RWPE2 (cell line): ENCODE results near the gene CYBB.

Experiments
- ATAC-seq: fragments of 200-7000 bp; cut with Tn5 transposase; 3 replicates; pipeline ENCODE4 v1.9.1; 2021; ENCODE audit warnings: low read depth
- DNase-seq: peaks from one replicate; pipeline ENCODE4 v3.0.0-alpha.2; 2020; ENCODE audit warnings: low spot score
- H3K27ac ChIP-seq: fragments of 450-650 bp; 2 replicates; pipeline ENCODE4 v1.5.1; 2017; ENCODE audit warnings: mild to moderate bottlenecking; ENCODE audit not compliant: poor library complexity, severe bottlenecking
- H3K27me3 ChIP-seq: fragments of 250-450 bp; sonication (Bioruptor Pico); 2 replicates; pipeline ENCODE4 v1.5.1; 2021; ENCODE audit warnings: mild to moderate bottlenecking, moderate library complexity; ENCODE audit not compliant: insufficient read depth, poor library complexity, severe bottlenecking
- H3K36me3 ChIP-seq: fragments of 250-450 bp; sonication (Bioruptor Pico); 2 replicates; pipeline ENCODE4 v1.5.1; 2020; ENCODE audit warnings: low read depth, mild to moderate bottlenecking, moderate library complexity
- H3K4me1 ChIP-seq: fragments of 250-450 bp; sonication (Bioruptor Pico); 2 replicates; pipeline ENCODE4 v1.5.1; 2021; ENCODE audit warnings: mild to moderate bottlenecking, moderate library complexity; ENCODE audit not compliant: insufficient read depth, poor library complexity, severe bottlenecking
- H3K4me3 ChIP-seq: fragments of 250-450 bp; sonication (Bioruptor Pico); 2 replicates; pipeline ENCODE4 v1.5.1; 2021; ENCODE audit warnings: mild to moderate bottlenecking, moderate library complexity; ENCODE audit not compliant: severe bottlenecking
- H3K9me3 ChIP-seq: fragments of 250-450 bp; sonication (Bioruptor Pico); 2 replicates; pipeline ENCODE4 v1.5.1; 2021; ENCODE audit warnings: mild to moderate bottlenecking, moderate library complexity; ENCODE audit not compliant: severe bottlenecking
- CTCF ChIP-seq: fragments of 450-650 bp; IDR thresholded peaks from one replicate; pipeline ENCODE4 v1.5.1; 2017; ENCODE audit warnings: mild to moderate bottlenecking, moderate library complexity; ENCODE audit not compliant: poor library complexity, severe bottlenecking

CYBB gene

GRCh38 chrX:37757082-37757481 is 22.8 kb upstream of the CYBB start:
- H3K4me3 ChIP-seq = no peak overlapping the region
- H3K36me3 ChIP-seq = no peaks in the 10 kb centered on the region
- H3K27ac ChIP-seq = no peak overlapping the region
- TF ChIP-seq CTCF = no peak
- DNase-seq (no peak), ATAC-seq (no peak)
- H3K27me3 ChIP-seq = no peaks in the 10 kb centered on the region
- no peaks in the 10 kb centered on the region for H3K4me1 ChIP-seq
- H3K9me3 ChIP-seq = no peaks in the 10 kb centered on the region

GRCh38 chrX:37759351-37759750 is 20.5 kb upstream of the CYBB start:
- TF ChIP-seq CTCF = no peak
- Histone ChIP-seq H3K9me3 (no peaks in the 10 kb centered on the region), H3K4me1 (no peaks in the 10 kb centered on the region), H3K27ac (no peak overlapping the region), H3K4me3 (no peak overlapping the region), H3K27me3 (no peaks in the 10 kb centered on the region), H3K36me3 (no peaks in the 10 kb centered on the region)
- ATAC-seq = no peak
- DNase-seq = no peak

GRCh38 chrX:37759878-37760418 is 19.9 kb upstream of the CYBB start:
- Histone ChIP-seq H3K36me3 (no peaks in the 10 kb centered on the region), H3K27ac (no peak overlapping the region), H3K4me1 (no peaks in the 10 kb centered on the region), H3K9me3 (no peaks in the 10 kb centered on the region), H3K4me3 (no peak overlapping the region), H3K27me3 (no peaks in the 10 kb centered on the region)
- no peak for ATAC-seq
- DNase-seq = no peak
- no peak for TF ChIP-seq CTCF

- DNase-seq (no peak), ATAC-seq (no peak)
- Histone ChIP-seq H3K27me3 (no peaks in the 10 kb centered on the region), H3K27ac (no peak overlapping the region), H3K36me3 (no peaks in the 10 kb centered on the region), H3K4me1 (no peaks in the 10 kb centered on the region), H3K9me3 (no peaks in the 10 kb centered on the region), H3K4me3 (no peak overlapping the region)
- TF ChIP-seq CTCF = no peak
Measured at GRCh38 chrX:37763400-37763799, 16.5 kb upstream of the CYBB start.

- no peak for DNase-seq
- no peak for TF ChIP-seq CTCF
- ATAC-seq = no peak
Measured at GRCh38 chrX:37765507-37765906, 14.4 kb upstream of the CYBB start.

More at GRCh38 chrX:37765507-37765906, 14.4 kb upstream of the CYBB start:
- Histone ChIP-seq H3K9me3 (no peaks in the 10 kb centered on the region), H3K27ac (no peak overlapping the region), H3K4me1 (no peaks in the 10 kb centered on the region), H3K27me3 (no peaks in the 10 kb centered on the region), H3K4me3 (no peak overlapping the region), H3K36me3 (no peaks in the 10 kb centered on the region)
